Transverse colon (tissue), 4 donors: Measurements from ENCODE around the gene VTI1A. TPM values are rescaled to one million over a fixed set of nuclear protein-coding genes. Genes with fewer than 3 reads are reported as not detected.
A peak's percentile ranks its signal among the peaks of the same experiment; 100 is the strongest.

Experiments used
- DNase-seq: peaks from one replicate; pipeline ENCODE4 v3.0.0-alpha.2; 2019
- H3K27ac ChIP-seq, 4 donors: fragments of 200-600 bp; sonication (generic); 2 replicates each; pipeline ENCODE4 v1.5.1; 2016 to 2018; ENCODE audit warnings: inconsistent platforms in 4 of 4
- H3K27me3 ChIP-seq: fragments of 200-600 bp; sonication (generic); 2 replicates; pipeline ENCODE4 v1.5.1; 2017; ENCODE audit warnings: inconsistent platforms
- H3K36me3 ChIP-seq, 4 donors: fragments of 200-600 bp; sonication (generic); 2 replicates each; pipeline ENCODE4 v1.5.1; 2017 to 2019; ENCODE audit warnings: inconsistent platforms in 4 of 4
- H3K4me1 ChIP-seq, 4 donors: fragments of 200-600 bp; sonication (generic); 2 replicates each; pipeline ENCODE4 v1.5.1; 2017 to 2020; ENCODE audit warnings: inconsistent platforms in 4 of 4
- H3K4me3 ChIP-seq, 4 donors: fragments of 200-600 bp; sonication (generic); 1 replicate in 1 of 4; 2 replicates in 3 of 4; pipeline versions ENCODE4 v1.5.1 to v1.6.1; 2017 to 2019; ENCODE audit warnings: inconsistent platforms in 4 of 4
- H3K9me3 ChIP-seq, 2 donors: fragments of 200-600 bp; sonication (generic); 2 replicates each; pipeline ENCODE4 v1.5.1; 2017 to 2019; ENCODE audit warnings: inconsistent platforms in 2 of 2
- CTCF ChIP-seq, 5 experiments: fragments of 200-600 bp in 3 of 5; fragments of 450-650 bp in 2 of 5; sonication (generic) in 3 of 5; IDR thresholded peaks; 1 replicate in 2 of 5; 2 replicates in 3 of 5; pipeline ENCODE4 v1.5.1; 2016 to 2017; ENCODE audit warnings: antibody characterized with exemption in 5 of 5, inconsistent platforms in 3 of 5, mild to moderate bottlenecking in 2 of 5, moderate library complexity in 1 of 5
- EP300 ChIP-seq: sonication (generic); formaldehyde crosslinking; IDR thresholded peaks from one replicate; pipeline ENCODE4 v1.6.1; 2017; ENCODE audit warnings: antibody characterized with exemption, low read depth
- POLR2A ChIP-seq: fragments of 450-650 bp; IDR thresholded peaks from one replicate; pipeline ENCODE4 v1.6.1; 2016; ENCODE audit warnings: antibody characterized with exemption, mild to moderate bottlenecking, moderate library complexity
- POLR2AphosphoS5 ChIP-seq, 3 donors: sonication (generic); formaldehyde crosslinking; IDR thresholded peaks; one replicate each; pipeline ENCODE4 v1.6.1; 2016; ENCODE audit warnings: antibody characterized with exemption in 3 of 3
- WGBS, 2 donors: methylation state at CpG; one replicate each; pipeline ENCODE4 v1.1.5; 2018; ENCODE audit warnings: low coverage in 1 of 2; 5-methylcytosine and 5-hydroxymethylcytosine counted together
- in situ Hi-C, 4 donors: fragments of 200-750 bp; cut with MboI; loops; one replicate each; pipeline versions ENCODE4 v1.15.0 to v1.15.1; 2017; ENCODE audit warnings: low sequenced_read_pairs in 3 of 4, low pct_ligation_motif_present in 1 of 4, low pct_unique_long_range_greater_than_20kb in 1 of 4
- intact Hi-C: fragments of 100-400 bp; cut with DNase I; formaldehyde crosslinking; loops from one replicate; pipeline ENCODE4 v1.15.1; 2023; ENCODE audit warnings: low total_unique reads
- total RNA-seq, 4 donors: library from RNA; depleted of rRNA; stranded (reverse); fragments of >200 nt; gene quantifications; one replicate each; pipeline ENCODE4 v1.1.0, GENCODE V29; 2016

The VTI1A gene
- total RNA-seq, 4 donors from 2014 or later: 65.8 to 211 (median 149) TPM

DNA sequence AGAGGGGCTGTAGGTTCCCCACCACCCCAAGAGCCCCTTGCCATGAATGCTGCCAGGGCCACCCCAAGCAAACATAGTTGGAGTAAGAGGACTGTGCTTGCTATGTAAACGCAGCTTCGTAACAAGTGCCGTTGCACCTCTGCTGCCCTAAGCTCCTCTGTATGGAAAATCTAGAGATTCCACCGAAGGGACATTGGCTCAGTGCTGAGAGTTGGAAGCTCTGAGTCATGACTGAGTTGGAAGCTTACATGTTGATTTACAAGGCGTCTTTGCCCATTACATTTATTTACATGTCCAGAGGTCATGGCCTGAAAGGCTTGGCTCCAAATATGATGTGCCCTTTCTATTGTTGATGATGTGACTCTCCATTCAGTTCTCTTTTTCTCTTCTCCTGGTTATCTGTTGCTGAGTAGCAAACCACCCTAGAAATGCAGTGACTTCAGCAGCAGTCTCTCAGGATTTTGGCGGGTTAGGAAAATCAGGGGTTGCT, 270.0 kb downstream of the VTI1A start:
- DNase-seq: no peak
- intact Hi-C loops (no loop called here), in situ Hi-C loops (loop anchor here in 1 of 4 donors (25.0 kb wide), 1 partner anchor 670 kb away; no protein-coding TSS in a partner anchor)
- Histone ChIP-seq H3K36me3 (no peaks in the 10 kb centered on the region), H3K4me3 (no peak overlapping the region), H3K27ac (peak overlapping the region in 2 of 4 donors; percentile 4 to 42), H3K27me3 (no peaks in the 10 kb centered on the region), H3K4me1 (peaks cover 0 to 18% (median 12%) of the 10 kb centered on the region in 4 donors), H3K9me3 (no peaks in the 10 kb centered on the region)
- TF ChIP-seq CTCF (IDR thresholded peaks at IDR 0.05) (no peak), POLR2AphosphoS5 (IDR thresholded peaks at IDR 0.05) (peak in 2 of 3 donors; percentile 32 to 40), EP300 (no peak), POLR2A (no peak)
- WGBS, 2 donors: 78 to 89% methylated on average over 5 to 6 of the region's 6 CpGs

DNA sequence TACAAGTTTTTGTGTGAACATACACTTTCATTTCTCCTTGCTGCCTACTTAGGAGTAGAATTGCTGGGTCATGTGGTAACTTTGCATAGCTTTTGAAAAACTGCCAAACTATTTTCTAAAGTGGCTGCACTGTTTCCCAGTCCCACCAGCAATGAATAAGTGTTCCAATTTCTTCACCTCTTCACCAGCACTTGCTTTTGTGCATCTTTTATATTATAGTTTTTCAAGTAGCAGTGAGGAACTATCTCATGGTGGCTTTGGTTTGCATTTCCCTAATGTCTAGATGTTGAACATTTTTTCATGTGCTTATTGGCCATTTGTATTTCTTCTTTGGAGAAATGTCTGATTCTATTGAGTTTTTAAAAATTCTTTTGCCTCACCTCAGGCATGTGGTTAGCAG, 273.2 kb downstream of the VTI1A start:
- TF ChIP-seq POLR2AphosphoS5 (IDR thresholded peaks at IDR 0.05) (no peak), CTCF (IDR thresholded peaks at IDR 0.05) (no peak), EP300 (no peak), POLR2A (no peak)
- DNase-seq: no peak
- Histone ChIP-seq H3K36me3 (no peaks in the 10 kb centered on the region), H3K4me3 (no peak overlapping the region), H3K27me3 (no peaks in the 10 kb centered on the region), H3K9me3 (no peaks in the 10 kb centered on the region), H3K27ac (no peak overlapping the region), H3K4me1 (peaks cover 0 to 14% (median 11%) of the 10 kb centered on the region in 4 donors)
- intact Hi-C loops (loop anchor here (5.0 kb wide), 1 partner anchor 407 kb away; no protein-coding TSS in a partner anchor), in situ Hi-C loops (loop anchor here in 1 of 4 donors (25.0 kb wide), 1 partner anchor 667 kb away; no protein-coding TSS in a partner anchor)

- TF ChIP-seq CTCF (IDR thresholded peaks at IDR 0.05) (peak; percentile 60 to 74 (median 68)), POLR2AphosphoS5 (IDR thresholded peaks at IDR 0.05) (no peak), POLR2A (no peak)
- Histone ChIP-seq H3K27me3 (no peaks in the 10 kb centered on the region), H3K36me3 (no peaks in the 10 kb centered on the region), H3K4me1 (peaks cover 0 to 10% (median 5%) of the 10 kb centered on the region in 4 donors), H3K9me3 (no peaks in the 10 kb centered on the region), H3K4me3 (no peak overlapping the region), H3K27ac (no peak overlapping the region)
- no peak for DNase-seq
- 50 to 54% methylated on average over 5 of the region's 5 CpGs for WGBS, 2 donors
- in situ Hi-C loops (loop anchor here in 1 of 4 donors (25.0 kb wide), 1 partner anchor 666 kb away; no protein-coding TSS in a partner anchor), intact Hi-C loops (loop anchor here (5.0 kb wide), 1 partner anchor 406 kb away; no protein-coding TSS in a partner anchor)
Measured at GRCh38 chr10:112721080-112721698, 274.2 kb downstream of the VTI1A start.

GRCh38 chr10:112722758-112723157, 275.7 kb downstream of the VTI1A start:
- intact Hi-C loops: loop anchor here (5.0 kb wide), 1 partner anchor 405 kb away; no protein-coding TSS in a partner anchor
- 68 to 88% methylated on average over 3 of the region's 3 CpGs for WGBS, 2 donors
- TF ChIP-seq CTCF (IDR thresholded peaks at IDR 0.05): no peak
- TF ChIP-seq POLR2A: no peak
- TF ChIP-seq POLR2AphosphoS5 (IDR thresholded peaks at IDR 0.05): no peak
- no peak for TF ChIP-seq EP300

More at GRCh38 chr10:112722758-112723157, 275.7 kb downstream of the VTI1A start:
- Histone ChIP-seq H3K4me1 (peaks cover 0 to under 1% (median under 1%) of the 10 kb centered on the region in 4 donors), H3K36me3 (no peaks in the 10 kb centered on the region), H3K27me3 (no peaks in the 10 kb centered on the region), H3K9me3 (no peaks in the 10 kb centered on the region), H3K27ac (no peak overlapping the region), H3K4me3 (no peak overlapping the region)
- no peak for DNase-seq
- in situ Hi-C loops: loop anchor here in 1 of 4 donors (25.0 kb wide), 1 partner anchor 665 kb away; no protein-coding TSS in a partner anchor
